Measurements from ENCODE around the gene ASB9. TPM values are rescaled to one million over a fixed set of nuclear protein-coding genes. Genes with fewer than 3 reads are reported as not detected.

The ASB9 gene
- total and polyA plus RNA-seq, 9 of the 15 experiments (the other 6 are each of a cell fraction or from before 2014, with no cell fraction given), result 0.27 to 1.7 (median 0.96) TPM

DNA sequence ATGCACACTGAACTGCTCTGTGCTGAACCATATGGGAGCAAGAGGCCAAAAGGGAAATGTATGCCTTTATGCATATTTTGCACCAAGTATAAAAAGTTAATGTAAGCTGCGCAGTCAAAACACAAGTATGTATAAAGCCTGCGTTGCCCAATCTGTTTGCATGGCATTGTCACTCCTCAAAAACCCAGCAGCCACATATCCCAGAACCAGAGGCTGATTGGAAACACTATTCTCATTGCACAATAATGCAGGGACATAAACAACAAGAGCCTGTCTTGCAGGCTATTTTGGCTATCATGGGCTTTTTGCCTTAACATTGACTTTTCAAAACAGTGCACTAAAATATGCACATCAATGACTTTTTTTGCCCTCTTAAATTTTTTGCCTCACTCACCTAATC lies 5.1 kb upstream of the ASB9 start:
- TF ChIP-seq SUPT5H (IDR thresholded peaks at IDR 0.05) (no peak), CEBPB (tag; IDR thresholded peaks at IDR 0.05) (0 out of 2 replicates have a peak, but pooled peaks have one; percentile 14), FUS (optimal IDR thresholded peaks at IDR 0.05; ENCODE audit: low read depth, low read length) (no peak), E2F4 (CRISPR knock-in tag; IDR thresholded peaks at IDR 0.05; ENCODE audit: low read depth) (no peak), ZBTB7A (IDR thresholded peaks at IDR 0.05; ENCODE audit: borderline replicate concordance, control insufficient read depth, low read depth, low read length) (no peak), RAD21 (CRISPR knock-in tag; conservative IDR thresholded peaks at IDR 0.05 in 1 of 2, IDR thresholded peaks at IDR 0.05 in 1 of 2) (no peak), ZNF431 (CRISPR knock-in tag; IDR thresholded peaks at IDR 0.05) (no peak)
- no peak overlapping the region for H3K4me3 ChIP-seq
- ATAC-seq (no peak), DNase-seq (ENCODE audit: extremely low read depth in 1 of 4, low spot score in 3 of 4) (no peak), FAIRE-seq (no peak)
- H2AFZ ChIP-seq (ENCODE audit: low read depth, low read length), result no peak overlapping the region
- peaks cover 0 to 3% of the 10 kb centered on the region in 2 experiments; a peak in 1 of 5 replicates for H3K27me3 ChIP-seq (ENCODE audit: control insufficient read depth in 2 of 2, insufficient read depth in 2 of 2, low read length in 2 of 2)
- no peak overlapping the region for H3K4me2 ChIP-seq (ENCODE audit: insufficient read depth, low read length)
- POLR2A ChIA-PET, result no interaction called here
- 0% methylated on average over 2 of the region's 2 CpGs for WGBS (ENCODE audit: insufficient coverage, low coverage, missing lambda C conversion rate)
- H3K36me3 ChIP-seq (ENCODE audit: control insufficient read depth, insufficient read depth, low read length), result no peaks in the 10 kb centered on the region
- no TSS peak for BruUV-seq (replicated peaks)
- H3K79me2 ChIP-seq (ENCODE audit: control insufficient read depth, insufficient read depth, low read length), result no peaks in the 10 kb centered on the region
- intact Hi-C loops (cut with micrococcal nuclease), result no loop called here
- H3K9ac ChIP-seq (ENCODE audit: insufficient read depth in 1 of 2, low read depth in 2 of 2, low read length in 2 of 2), result no peak overlapping the region
- no peaks in the 10 kb centered on the region for H3K9me1 ChIP-seq (ENCODE audit: control insufficient read depth, insufficient read depth, low read length)
- no peaks in the 10 kb centered on the region for H3K9me3 ChIP-seq (replicated peaks; ENCODE audit: control insufficient read depth, insufficient read depth, low read depth, low read length)
- no peak overlapping the region for H3K27ac ChIP-seq (ENCODE audit: extremely low read depth, low read depth, low read length)
- no peaks in the 10 kb centered on the region for H4K20me1 ChIP-seq (replicated peaks; ENCODE audit: control insufficient read depth, insufficient read depth, low read length)
- in situ Hi-C loops (cut with MboI), result no loop called here
- H3K4me1 ChIP-seq (replicated peaks in 1 of 2; ENCODE audit: control insufficient read depth in 2 of 2, insufficient read depth in 2 of 2, low read length in 2 of 2), result peaks cover 0 to 2% of the 10 kb centered on the region in 2 experiments; a peak in 2 of 5 replicates
- CTCF ChIA-PET (ENCODE audit: low intra/inter-chr PET ratio), result no interaction called here

All from K562 (cell line).